Peyer's patch (tissue), 4 donors: ENCODE results near the gene ACOX3.

Experiments used
- POLR2A ChIP-seq, 2 donors: fragments of 450-650 bp; IDR thresholded peaks; one replicate each; pipeline ENCODE4 v1.5.1; 2017; ENCODE audit warnings: antibody characterized with exemption in 2 of 2, mild to moderate bottlenecking in 2 of 2, moderate library complexity in 2 of 2
- TF ChIP-seq, protein P1 (sequence below), 6 experiments: fragments of 450-650 bp in 4 of 6; fragments of 200-600 bp in 2 of 6; sonication (generic) in 1 of 6; IDR thresholded peaks; one replicate each; pipeline ENCODE4 v1.5.1; 2017 to 2019; ENCODE audit warnings: antibody characterized with exemption in 6 of 6, mild to moderate bottlenecking in 3 of 6, moderate library complexity in 1 of 6

DNA sequence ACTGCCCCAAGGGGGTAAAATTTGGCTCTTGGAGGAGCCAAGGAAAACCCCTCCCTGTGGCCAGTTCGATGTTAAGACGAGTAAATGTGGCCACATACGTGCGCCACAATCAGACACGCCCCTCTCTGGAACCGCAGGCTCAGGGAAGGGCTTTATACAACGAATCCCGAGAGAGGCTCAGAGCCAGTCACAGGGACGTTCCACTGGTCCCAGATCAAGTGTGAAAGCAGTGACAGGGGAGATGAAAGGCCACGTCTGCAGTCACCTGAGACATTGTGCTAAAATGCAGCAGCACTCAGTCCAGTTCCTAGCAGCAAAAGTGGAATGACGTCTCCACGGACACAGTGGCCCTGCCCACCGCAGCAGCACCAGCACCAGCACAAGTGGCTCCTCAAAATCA lies 68.0 kb downstream of the ACOX3 start:
- TF ChIP-seq POLR2A (IDR thresholded peaks at IDR 0.05), result no peak
- TF ChIP-seq, protein P1, sequence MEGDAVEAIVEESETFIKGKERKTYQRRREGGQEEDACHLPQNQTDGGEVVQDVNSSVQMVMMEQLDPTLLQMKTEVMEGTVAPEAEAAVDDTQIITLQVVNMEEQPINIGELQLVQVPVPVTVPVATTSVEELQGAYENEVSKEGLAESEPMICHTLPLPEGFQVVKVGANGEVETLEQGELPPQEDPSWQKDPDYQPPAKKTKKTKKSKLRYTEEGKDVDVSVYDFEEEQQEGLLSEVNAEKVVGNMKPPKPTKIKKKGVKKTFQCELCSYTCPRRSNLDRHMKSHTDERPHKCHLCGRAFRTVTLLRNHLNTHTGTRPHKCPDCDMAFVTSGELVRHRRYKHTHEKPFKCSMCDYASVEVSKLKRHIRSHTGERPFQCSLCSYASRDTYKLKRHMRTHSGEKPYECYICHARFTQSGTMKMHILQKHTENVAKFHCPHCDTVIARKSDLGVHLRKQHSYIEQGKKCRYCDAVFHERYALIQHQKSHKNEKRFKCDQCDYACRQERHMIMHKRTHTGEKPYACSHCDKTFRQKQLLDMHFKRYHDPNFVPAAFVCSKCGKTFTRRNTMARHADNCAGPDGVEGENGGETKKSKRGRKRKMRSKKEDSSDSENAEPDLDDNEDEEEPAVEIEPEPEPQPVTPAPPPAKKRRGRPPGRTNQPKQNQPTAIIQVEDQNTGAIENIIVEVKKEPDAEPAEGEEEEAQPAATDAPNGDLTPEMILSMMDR (IDR thresholded peaks at IDR 0.05), result no peak
